Stromal cell of bone marrow (primary cell): ENCODE results near the gene GPR137B.

Experiments used
- DNase-seq: peaks from one replicate; pipeline ENCODE4 v3.0.0-alpha.2; 2012; ENCODE audit warnings: low read depth

The GPR137B gene

DNA sequence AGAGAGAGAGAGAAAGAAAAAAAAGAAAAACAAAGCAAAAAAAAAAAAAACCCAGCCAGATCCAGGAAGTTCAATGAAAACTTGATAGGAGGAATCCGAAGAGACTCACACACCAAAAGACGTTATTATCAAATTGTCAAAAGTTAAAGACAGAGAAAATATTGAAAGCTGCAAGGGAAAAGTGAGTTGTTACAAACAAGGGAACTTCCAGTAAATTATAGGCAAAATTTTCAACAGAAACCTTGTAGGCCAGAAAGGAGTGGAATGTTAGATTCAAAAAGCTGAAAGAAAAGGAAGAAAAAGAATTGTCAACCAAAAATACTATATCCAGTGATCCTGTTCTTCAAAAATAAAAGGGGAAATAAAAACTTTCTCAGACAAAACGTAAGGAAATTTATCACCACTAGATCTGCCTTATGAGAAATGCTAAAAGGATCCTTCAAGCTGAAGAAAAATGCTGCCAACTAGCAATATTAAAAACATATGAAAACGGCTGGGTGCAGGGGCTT is 115.8 kb downstream of the GPR137B start:
- no peak for DNase-seq
